HG03565 (cell line): ENCODE results near the gene GFPT1.

Source experiments
- ATAC-seq: cut with Tn5 transposase; IDR thresholded peaks from one replicate; pipeline ENCODE4 v1.9.1; 2021; ENCODE audit warnings: mild to moderate bottlenecking, moderate library complexity; ENCODE audit not compliant: unreplicated experiment

The GFPT1 gene

GRCh38 chr2:69292256-69292655 lies 94.8 kb downstream of the GFPT1 start:
- ATAC-seq, result no peak

GRCh38 chr2:69291721-69292120 lies 95.3 kb downstream of the GFPT1 start:
- no peak for ATAC-seq

GRCh38 chr2:69291004-69291650 lies 95.9 kb downstream of the GFPT1 start:
- ATAC-seq, result no peak

GRCh38 chr2:69288429-69288828 lies 98.6 kb downstream of the GFPT1 start:
- ATAC-seq, result no peak

- ATAC-seq, result no peak
Measured at GRCh38 chr2:69287544-69287943, 99.5 kb downstream of the GFPT1 start.

- ATAC-seq, result no peak
Measured at GRCh38 chr2:69285379-69285894, 101.6 kb downstream of the GFPT1 start.

DNA sequence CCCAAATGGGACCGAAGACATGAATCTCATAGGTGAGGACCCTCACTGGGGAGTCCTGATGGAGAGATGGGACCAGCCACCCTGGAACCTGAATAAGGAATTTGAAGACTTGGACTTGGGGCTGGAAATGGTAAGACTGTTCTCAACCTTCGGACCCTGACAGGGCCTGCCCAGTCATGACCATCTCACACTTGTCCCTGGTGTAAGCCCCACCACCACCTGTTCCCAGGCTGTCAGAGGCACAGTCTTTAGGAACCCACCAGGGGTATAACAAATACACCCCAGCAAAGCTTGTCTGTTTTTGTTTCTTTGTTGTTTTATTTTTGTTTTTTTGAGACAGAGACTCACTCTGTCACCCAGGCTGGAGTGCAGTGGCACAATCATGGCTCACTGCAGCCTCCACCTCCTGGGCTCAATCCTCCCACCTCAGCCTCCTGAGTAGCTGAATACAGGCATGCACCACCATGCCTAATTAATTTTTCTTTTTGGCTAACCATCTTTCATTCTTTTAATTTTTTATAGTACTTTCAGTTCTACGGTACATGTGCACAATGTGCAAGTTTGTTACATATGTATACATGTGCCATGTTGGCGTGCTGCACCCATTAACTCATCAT lies 106.1 kb downstream of the GFPT1 start:
- no peak for ATAC-seq

- ATAC-seq, result no peak
Measured at GRCh38 chr2:69279931-69280681, 106.9 kb downstream of the GFPT1 start.

GRCh38 chr2:69279211-69279610 lies 107.8 kb downstream of the GFPT1 start:
- ATAC-seq, result no peak

DNA sequence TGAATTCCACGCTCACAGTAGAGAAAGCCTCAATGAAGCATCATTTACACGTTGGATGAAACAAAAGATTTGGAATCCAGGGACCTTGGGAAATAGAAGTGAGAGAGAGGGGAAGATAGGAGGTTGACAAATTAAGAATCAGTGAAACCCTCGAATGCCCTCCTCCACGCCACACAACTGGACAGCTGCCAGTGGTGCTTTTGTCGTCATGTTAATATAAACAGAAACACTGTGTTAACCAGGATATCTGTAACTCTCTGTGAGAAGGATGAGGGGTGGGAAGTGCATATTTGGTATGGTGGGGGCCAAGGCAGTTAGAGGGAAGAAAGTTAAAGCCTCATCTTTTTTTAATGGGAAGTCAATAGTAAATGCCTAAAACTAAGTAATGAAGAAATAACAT lies 108.7 kb downstream of the GFPT1 start:
- ATAC-seq, result no peak

DNA sequence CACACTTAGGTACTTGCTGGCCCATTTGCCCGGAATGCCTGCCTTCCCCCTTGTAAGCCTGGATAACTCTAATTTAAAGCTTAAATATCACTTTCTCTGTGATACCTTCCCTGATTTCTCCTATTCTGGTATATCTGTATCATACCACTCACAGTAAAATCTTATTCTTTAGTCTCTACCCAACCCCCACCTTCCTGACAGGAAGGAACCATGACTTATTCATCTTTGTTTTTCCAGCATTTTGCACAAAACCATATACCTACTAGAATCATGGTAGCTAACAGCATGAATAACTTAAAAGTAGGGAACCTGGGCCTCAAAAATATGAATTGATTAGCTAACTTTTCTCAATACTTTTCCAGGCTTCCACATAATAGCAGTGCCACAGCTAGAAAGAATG lies 111.5 kb downstream of the GFPT1 start:
- ATAC-seq, result no peak

- no peak for ATAC-seq
Measured at GRCh38 chr2:69272803-69273471, 114.1 kb downstream of the GFPT1 start.

- ATAC-seq, result no peak
Measured at GRCh38 chr2:69271831-69272257, 115.2 kb downstream of the GFPT1 start.
